ENCODE data around the gene GPR17.

GRCh38 chr2:127608061-127609030 is 37.6 kb upstream of the GPR17 start:
- TF ChIP-seq CEBPB (tag; IDR thresholded peaks at IDR 0.05) (no peak), CTCF (IDR thresholded peaks at IDR 0.05 in 2 of 3, conservative IDR thresholded peaks at IDR 0.05 in 1 of 3; ENCODE audit: insufficient read depth in 2 of 3, low read depth in 1 of 3, low read length in 3 of 3) (no peak), SAFB2 (IDR thresholded peaks at IDR 0.05; ENCODE audit: borderline replicate concordance, low read depth, low read length, severe bottlenecking) (no peak), ZNF449 (CRISPR knock-in tag; IDR thresholded peaks at IDR 0.05) (no peak), DDX20 (tag; IDR thresholded peaks at IDR 0.05; ENCODE audit: low read depth) (no peak), SIN3A (IDR thresholded peaks at IDR 0.05; ENCODE audit: borderline replicate concordance in 2 of 2, control insufficient read depth in 1 of 2, low read depth in 2 of 2, low read length in 2 of 2) (no peak), POLR2AphosphoS5 (IDR thresholded peaks at IDR 0.05; ENCODE audit: control insufficient read depth, insufficient read depth, low read depth, low read length) (no peak), HDAC2 (IDR thresholded peaks at IDR 0.05) (no peak), YY1 (IDR thresholded peaks at IDR 0.05; ENCODE audit: borderline replicate concordance in 1 of 3, control insufficient read depth in 1 of 3, extremely low read depth in 1 of 3, insufficient read depth in 3 of 3, insufficient read length in 1 of 3, insufficient replicate concordance in 2 of 3, low read depth in 1 of 3, low read length in 2 of 3) (no peak), POLR2AphosphoS2 (IDR thresholded peaks at IDR 0.05; ENCODE audit: low read length) (no peak)

Measured in K562 (cell line).